Dedifferentiated amniotic fluid mesenchymal stem cell (primary cell): ENCODE results near the gene LHPP.
"Not testable (repeated sequence)": the region's sequence is repeated elsewhere in the genome, so short reads cannot be mapped to it uniquely, and the experiment has no call there.

Experiments used
- DNase-seq: peaks from one replicate; pipeline ENCODE4 v3.0.0-alpha.2; 2016; ENCODE audit errors: extremely low spot score

LHPP gene

DNA sequence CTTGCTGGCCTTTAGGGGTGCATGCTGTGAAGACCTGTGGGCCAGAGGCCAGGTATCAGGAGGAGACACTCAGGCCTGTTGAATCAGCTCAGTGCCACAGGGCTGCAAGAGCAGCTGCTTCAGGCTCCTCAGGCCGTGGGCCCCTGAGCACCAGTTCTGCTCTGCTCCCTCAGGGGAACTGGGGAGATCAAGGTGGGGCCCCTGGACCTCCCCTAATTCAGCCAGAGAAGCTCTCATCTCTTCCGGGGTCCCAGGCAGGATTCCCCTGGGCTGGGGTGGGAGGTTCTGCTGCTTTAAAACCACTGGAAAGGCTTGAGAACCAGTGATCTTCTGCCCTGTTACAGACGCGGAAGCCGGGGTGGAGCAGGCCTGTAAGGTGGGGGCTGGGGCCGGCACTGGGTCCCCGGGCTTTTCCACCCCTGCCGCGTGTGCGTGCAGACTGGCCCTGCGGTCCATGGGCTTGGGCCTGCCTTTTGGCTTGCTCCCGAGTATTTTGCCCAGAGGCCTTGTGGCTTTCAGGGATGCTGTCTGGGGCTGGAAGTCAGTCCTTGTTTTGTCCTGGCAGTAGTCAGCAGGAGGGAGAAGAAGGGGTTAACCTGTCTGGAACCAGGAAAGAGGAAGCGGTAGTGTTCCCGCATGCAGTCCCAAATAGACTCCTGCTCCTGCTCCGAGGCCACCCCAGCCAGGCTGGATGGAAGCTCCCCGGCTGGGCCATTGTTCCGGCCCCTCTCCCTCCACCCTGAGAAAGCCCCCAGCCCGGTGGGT is 74.3 kb downstream of the LHPP start:
- DNase-seq = no peak

DNA sequence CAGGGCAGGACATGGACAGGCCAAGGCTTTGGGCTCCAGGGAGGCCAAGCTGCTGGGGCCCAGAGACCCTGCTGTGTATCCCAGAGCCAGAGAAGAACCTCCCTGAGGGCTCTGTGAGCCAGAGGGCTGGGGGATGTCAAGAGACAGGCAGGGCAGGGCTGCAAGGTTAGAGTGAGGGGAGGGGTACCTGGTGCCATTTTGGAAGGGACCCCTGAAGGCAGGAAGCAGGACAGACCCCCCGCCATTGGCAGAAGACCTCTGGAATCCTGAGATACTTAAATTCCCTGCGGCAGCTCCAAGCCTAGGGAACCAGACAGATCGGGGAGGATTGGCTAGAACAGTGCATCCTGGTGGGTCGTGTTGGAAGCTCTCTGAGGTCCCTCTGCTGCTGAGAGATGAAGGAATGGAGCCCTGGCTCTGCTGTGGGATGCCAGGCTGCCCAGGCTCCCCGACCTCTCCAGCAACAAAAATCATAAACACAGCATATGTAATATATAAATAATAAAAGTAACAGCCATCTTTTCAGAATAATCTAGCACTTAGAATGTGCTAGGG is 75.0 kb downstream of the LHPP start:
- DNase-seq = no peak

DNA sequence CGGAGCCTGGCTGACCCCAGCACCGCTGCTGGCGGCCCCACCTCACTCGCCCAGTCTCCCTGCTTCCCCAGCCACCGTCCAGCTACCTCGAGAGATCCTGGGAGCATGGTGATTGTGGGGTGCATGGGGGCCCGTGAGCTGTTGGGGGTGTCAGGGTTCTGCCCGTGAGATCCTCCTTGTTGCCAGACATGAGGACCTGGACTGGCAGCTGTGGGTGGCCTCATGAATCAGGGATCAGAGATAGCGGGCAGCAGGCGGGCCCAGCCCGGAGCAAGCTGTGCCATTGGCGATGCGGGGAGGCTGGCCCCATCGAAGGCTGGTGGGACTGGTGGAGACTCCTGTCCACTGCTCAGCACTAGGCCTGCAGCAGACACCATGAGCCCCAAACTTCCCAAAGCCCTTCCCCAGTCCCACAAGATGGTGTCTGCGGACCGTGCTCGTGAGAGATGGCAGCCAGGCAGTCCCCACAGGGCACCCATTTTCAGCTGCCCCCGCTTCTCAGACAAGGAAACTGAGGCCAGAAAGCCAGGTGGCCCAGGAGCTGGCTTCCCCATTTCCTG is 75.6 kb downstream of the LHPP start:
- no peak for DNase-seq

DNA sequence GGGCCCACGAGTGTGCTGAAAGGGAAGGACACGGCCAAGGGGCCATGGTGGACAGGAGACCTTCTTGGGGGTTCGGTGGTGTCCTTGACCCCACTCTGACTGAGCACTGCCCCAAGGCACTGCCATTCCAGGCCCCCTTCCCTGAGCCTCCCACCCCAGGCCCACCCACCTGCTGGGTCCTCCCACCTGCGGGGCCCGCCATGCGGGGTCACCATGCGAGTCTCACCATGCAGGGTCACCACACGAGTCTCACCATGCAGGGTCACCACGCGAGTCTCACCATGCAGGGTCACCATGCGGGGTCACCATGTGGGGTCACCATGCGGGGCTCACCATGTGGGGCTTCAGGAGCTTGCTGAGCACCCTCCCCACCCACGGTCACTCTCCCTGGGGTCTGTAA is 76.3 kb downstream of the LHPP start:
- DNase-seq = no peak

DNA sequence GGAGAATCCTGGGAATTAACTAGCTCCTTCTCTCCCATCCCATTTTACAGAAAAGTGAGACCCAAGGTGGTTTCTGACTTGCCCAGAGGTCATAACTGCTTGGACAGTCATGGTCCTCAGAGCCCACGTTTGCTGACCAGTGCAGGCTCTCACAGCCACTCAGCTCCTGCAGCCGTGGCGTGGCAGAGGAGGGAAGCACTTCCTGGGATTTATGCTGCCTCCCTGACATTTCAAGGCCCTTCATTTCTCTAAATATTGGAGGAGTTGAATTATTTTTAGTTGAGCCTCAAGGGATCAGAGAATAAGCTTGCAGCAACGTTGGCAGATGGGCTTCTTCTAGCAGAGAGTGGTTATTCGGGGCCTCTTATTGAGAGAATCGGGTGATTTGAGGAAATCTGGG is 77.1 kb downstream of the LHPP start:
- no peak for DNase-seq

DNA sequence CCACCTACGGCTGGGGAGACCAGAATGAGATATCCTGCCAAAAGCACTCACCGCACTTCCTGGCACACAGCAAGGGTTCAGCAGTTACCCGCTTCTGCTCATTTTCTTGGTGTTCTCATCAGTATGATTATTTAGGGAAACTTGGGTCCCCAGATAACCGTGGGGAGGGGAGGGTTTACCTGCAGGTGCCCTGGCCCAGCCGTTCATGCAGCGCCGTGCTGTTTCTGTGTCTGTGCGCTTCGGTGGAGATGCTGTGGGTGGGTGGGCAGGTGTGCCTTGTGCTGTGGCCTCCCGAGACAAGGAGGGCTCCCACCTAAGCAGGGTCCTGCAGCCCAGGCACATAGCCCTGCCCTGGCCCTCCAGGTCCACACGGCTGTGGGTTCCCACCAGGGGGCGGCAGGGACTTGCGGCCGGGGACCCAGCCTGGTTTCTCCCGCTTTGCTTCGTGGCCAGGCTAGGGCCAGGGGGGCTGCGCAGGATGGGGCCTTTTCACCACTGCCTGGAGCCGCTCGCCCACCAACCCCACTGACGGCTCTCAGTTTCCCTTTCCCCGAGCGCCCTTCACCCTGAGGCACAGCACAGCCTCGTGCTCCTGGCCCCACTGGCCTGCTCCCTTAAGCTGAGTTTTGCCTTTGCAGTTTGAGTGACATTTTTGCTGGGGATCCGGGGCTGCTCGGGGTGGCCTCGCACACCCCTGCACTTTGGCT is 78.5 kb downstream of the LHPP start:
- DNase-seq = no peak

DNA sequence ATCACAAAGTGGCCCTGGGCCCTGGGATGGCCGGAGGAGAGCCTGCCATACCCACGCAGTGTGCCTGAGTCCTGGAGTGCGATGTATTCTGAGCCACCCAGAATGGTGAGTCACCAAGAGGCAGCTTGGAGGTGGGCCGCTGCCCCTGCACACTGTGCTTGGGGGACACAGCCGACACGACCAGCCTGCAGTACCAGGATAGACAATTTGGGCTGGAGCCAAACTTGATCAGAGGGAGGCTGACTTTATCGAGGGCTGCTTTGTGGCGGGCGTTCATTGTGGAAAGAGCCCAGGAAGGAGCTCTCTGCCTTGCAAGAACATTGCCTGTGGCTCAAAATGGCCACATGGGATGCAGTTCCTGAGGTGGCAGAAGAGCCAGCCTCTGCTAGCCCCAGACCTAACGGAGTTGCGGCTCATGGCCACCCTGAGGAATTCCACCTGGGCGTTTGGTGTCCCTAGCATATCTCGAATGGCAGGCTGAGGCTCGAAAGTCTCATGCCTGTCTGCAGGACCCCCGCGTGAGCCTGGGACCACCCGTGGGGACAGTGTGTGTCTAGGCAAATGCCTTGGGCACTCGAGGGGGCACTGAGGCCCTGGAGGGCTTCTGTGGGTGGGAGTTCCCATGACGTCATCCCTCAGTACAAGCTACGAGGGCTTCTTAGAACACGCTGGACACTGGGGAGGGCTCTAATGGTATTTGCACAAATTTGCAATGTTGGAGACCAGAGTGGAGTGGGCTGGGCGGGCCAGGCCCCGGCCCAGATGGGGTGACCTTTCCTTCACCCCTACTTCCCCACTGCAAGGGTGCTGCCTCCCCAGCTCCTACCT is 79.7 kb downstream of the LHPP start:
- DNase-seq = no peak

DNA sequence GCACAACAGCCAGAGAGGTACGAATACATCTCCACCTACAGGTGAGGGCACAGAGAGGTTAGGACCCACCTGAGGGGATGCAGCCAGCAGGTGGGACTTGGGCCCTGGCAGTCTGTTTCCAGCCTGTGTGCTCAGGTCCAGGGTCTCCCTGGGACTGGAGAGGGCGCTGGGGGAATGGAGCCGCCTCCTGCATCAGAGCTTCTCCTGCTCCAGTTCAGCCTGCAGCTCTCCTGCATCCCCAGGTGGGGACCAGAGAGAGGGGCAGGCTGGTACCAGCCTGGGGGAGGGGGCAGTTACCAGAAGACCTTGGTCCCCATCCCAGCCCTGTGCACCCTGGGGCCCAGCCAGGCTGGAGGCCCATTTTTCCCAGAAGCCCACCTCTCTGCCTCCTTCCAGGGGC is 80.7 kb downstream of the LHPP start:
- DNase-seq = no peak

DNA sequence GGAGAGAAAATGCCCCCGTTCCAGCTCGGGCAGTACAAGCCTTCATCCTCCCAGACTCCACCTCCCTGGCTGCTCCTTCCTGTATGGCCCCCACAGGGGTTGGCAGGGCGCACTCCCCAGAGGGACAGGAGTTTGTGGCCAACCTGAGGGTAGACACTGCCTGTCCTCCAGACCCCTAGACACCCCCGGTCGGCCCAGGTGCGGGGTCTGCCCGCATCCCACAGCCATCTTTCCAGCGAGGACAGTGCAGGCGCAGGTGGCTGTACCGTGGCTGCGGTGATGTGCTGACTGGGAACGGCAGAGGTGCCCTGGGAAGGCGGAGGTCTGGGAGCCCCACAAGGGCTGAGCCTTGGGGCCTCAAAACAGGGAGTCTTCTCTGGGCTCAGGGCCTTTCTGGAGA is 81.5 kb downstream of the LHPP start:
- DNase-seq = no peak

DNA sequence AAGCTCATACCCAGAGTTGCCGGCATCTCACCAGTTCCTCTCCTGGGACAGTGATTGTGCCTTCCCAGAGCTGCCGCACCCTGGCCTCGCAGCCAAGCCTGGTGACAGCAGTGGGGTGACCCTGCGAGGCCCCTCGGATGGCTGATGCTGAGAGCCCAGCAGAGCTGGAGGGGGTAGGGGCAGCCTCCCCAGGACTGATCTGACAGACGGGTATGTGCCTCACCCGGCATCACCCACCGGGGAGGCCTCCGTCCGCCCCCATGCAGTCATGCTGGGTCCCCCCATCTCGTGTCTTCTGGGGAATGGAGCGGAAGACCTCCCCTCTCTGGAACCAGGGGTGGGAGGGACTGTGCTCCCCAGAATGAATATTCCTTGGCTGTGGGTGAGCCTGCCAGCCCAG is 82.3 kb downstream of the LHPP start:
- DNase-seq = no peak

DNA sequence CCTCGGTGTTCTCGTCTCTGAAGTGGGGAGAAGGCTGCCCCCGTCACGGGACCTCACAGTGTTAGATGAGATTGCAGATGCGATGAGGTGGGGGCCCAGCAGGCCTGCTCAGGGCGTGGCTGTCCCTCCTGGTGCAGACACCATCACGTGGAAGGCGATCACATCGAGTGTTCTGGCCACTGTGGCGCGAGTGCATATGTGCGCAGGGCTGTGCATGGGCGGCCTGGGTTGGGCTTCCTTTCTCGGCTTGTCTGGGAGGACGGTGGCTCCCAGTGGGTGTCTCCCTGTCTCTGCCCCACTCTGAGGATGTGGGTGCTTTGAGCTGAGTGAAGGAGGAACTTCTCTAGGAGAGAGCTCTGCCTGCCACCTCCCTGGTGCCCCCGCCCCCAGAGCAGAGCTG is 83.1 kb downstream of the LHPP start:
- DNase-seq = no peak

DNA sequence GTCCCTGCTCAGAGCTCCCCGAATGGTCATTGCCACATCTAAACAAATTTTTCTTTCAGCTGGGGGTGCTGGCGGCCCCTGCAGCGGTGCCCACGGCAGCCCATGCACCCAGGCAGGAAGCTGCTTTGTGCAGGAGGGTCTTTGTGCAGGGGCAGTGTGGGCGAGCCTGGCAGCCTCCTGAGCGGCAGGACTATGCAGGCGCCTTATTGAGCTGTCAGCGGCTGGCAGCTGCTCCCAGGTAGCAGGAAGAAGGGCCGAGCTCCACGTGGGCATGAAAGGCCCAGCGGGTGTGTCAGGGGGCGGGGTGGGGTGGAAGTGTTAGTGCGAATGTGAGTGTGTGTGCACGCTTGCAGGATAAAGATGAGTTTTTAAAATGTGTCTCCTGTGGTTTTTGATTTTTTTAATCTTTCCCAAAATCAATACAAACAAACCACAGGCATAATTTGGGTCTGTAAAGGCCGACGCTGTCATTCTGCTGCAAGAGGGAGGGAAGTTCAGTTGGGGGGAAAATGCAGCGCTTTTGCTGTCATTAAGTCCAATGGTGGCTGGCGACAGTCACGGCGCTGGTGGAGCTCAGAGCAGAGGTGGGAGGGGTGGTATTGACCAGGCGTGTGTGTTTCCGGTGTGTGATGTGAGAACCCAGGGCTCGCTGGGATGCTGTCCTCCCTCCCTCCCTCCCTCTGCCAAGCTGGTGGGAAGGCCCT is 83.9 kb downstream of the LHPP start:
- DNase-seq = no peak

DNA sequence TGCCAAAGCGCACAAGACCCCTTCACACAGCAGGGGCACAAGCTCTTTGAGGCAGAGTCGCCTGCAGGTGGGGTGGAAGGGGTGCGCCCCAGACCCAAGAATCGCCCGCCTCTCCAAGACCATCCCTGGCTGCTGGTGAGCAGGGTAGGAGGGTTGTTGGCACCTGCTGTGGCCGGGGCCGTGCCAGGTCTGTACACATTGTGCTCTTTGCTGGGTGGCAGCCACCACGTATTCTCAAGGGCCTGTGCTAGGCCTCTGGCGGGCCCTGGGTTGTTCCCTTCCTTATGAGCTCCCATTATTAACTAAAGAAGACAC is 84.4 kb downstream of the LHPP start:
- no peak for DNase-seq

DNA sequence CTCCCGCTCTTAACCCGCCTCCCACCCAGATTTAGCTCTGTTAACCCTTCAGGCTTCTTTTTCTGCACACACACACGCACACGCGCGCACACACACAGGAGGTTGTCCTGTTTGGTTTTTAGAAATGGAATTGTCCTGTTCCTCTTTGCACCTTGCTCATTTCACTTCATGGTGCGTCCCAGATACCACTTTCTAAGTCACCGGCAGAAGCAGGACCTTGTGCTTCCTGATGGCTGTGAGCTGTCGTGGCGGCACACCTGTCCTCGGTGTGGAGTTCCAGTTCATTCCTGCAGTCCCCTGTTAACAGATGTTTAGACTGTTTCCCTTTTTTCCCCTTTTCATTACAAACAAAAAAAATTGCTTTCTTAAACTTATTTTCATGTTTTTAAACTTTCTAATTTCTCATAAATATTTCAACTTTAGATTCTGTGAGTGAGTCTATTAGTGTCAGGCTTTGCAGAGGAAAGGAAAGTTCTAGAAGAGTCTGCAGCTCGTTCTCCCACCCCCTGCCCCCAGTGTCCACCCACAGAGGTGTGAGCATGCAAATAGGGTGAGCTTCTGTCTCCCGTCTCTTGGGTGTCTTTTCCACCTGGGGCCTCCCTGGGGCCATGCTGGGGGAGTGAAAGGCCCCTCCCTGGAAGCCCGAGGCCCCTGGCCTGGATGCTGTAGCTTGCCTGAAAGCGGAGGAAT is 85.5 kb downstream of the LHPP start:
- no peak for DNase-seq

DNA sequence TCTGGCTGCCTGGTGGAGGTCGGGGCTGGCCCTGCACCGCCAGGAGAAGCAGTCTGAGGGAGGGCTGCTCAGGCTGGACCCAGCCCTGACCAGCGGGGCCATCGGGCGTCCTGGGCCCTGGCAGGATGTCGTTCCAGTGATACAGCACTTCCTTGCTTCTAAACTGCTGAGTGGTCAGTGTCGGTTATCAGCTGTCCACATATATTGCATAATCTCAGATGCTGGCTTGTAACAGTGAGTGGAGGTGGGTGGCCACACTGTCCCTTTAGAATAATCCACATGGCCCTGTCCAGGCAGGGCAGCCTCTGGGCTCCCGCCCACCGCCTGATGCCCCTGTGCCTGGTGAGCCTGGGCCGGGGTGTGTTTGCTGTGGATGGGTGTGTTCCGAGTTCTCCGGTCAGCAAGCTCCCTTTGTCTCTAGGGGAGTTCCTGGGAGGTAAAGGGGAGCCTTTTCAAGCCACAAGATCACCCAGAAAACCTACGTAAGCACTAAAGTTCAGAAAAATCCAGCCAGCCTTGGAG is 86.1 kb downstream of the LHPP start:
- DNase-seq = no peak

DNA sequence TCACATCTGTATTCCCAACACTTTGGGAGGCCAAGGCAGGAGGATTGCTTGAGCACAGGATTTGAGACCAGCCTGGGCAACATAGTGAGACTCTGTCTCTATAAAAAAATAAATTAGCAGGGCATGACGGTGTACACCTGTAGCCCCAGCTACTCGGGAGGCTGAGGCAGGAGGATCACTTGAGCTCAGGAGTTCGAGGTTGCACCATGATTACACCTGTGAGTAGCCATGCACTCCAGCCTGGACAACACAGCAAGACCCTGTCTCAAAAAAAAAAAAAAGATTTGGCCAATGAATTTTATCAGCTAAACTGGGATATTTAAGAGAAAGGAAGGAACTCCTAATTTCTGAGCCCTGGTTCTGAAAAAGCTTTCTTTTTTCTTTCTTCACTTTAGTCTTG is 87.5 kb downstream of the LHPP start:
- DNase-seq = not testable (repeated sequence)

DNA sequence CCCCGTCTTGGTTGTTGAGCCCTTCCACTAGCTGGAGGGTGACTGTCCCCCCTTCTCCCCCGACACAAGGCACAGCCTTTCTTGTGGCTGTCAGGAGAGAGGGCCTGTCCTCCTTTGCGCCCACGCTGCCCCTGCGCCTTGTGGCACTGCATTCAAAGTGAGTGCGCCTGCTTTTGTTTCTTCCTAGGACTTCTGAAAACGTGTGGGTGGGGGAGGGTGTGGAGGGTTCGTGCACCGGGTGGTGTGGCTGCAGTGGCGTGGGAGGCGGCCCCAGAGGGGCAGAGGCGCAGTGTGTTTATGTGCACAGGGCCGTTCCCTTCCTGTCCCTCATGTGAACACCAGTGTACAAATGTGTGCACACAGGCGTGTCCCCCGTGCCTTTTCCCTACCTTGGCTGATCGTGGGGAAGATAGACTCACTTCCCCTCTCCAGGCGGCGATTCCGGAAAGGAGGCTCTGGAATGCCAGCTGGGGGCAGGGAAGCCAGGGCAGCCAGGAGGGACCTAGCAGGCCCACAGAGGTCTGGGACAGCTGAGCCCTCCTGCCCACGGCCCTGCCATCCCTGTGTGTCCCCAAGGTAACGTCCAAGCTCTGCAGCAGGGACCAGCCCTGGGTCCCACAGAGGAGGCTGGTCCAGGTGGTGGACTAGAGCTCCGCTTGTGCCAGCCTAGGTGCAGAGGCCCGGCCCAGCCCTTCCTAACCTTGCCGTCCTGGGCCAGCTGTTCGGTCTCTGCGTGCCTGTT is 88.8 kb downstream of the LHPP start:
- DNase-seq = no peak

DNA sequence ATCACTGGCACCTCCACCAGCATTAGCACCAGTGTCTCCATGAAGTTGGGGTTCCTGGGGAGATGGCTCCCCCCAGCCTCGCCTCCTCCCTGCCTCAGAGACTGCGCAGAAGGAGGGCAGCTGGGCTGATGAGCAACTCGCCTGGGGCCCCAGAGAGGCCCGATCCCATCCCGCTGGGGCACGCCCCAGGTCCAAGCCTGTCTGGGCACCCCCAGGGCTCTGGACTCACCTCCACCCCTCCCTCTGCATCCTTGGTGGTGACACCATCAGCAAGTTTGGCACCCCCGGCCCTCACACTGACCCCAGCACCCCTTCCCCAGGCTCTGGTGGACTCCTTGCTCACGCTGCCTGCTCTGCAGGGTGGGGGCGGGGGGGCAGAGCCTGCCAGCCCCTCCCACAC is 89.5 kb downstream of the LHPP start:
- DNase-seq = no peak

DNA sequence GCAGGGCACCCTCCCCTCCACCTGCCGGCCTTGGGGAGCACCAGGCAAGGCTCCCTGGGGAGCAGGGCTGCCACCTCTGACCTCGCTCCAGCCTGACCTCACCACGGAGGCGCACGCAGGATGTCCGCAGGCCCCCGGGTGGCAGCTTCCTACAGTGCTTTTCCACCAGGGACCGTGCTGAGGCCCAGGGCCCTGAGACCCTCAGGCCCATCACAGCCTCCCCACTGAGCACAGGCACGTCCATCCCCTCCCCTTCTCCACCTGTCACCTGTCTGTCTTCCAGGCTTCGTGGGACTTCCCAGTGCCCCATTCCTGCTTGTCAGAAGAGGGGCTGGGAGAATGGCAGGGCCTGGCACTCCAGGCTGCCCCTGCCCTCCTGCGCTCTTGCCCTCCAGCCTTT is 90.1 kb downstream of the LHPP start:
- DNase-seq = no peak

DNA sequence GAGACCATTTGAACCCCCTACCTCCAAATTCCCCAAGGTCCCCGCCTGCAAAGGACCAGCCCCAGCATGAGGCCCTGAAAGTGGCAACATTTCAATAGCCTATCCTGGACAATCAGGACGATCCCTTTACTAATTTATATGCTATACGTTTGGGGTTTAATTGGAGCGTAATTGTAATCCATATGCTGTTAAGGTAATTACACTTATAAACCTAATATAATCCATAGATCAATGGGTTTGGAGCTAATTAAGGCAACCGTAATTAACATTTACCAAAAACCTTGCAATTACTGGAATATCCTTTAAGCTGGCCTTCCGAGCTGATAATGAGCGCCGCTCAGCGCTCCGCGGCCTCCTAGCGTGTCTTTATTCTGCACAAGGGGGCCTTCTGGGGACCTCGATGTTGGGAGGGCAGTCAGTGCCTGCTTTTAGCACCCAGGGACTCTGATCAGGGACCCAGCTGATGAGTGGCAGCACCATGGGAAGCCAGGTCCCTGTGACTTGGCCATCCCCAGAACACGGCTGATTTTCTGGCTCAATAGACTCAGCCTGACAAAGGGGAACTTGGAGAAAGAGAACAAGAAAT is 91.2 kb downstream of the LHPP start:
- no peak for DNase-seq
